NCI-H1436 (cell line): ENCODE measurements around the gene TMEM127.

ENCODE experiments used
- DNase-seq: peaks from one replicate; lab custom pipeline; 2025; lab: John Stamatoyannopoulos, UW

TMEM127 gene

DNA sequence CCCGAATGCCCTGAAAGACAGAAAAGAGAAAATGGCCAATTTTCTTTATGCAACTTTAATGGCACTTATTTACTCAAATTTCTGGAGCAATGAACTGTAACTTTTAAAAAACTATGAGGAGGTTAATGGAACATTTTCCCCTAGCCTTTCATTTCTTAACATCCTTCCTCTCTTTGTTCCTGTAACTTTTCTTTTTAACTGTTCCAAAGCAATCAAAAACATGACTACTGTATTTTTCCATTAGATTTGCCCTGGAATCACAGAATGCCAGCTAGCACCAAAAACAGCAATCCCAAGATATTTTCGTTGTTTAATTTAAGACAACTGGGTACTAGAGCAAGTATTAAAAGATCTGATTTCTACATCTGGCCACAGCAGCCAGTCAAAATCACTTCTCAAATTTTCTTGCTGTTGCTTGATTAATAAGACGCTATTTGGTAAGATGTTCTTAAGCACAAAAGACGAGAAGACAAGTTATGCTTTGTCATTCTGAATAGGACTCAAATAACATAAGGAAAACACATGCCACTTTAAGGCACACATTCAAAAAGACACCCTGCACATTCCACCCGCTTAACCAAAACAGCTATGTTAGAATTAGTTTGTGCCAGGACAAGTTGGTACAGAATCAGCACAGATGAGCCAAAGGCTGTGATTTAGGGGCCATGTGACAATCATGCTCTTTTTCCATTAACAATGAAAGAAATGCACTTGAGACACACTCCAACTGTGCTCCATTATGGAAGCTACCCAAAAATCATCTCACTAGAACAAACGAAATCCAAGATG lies 60.8 kb downstream of the TMEM127 start:
- DNase-seq, result no peak

DNA sequence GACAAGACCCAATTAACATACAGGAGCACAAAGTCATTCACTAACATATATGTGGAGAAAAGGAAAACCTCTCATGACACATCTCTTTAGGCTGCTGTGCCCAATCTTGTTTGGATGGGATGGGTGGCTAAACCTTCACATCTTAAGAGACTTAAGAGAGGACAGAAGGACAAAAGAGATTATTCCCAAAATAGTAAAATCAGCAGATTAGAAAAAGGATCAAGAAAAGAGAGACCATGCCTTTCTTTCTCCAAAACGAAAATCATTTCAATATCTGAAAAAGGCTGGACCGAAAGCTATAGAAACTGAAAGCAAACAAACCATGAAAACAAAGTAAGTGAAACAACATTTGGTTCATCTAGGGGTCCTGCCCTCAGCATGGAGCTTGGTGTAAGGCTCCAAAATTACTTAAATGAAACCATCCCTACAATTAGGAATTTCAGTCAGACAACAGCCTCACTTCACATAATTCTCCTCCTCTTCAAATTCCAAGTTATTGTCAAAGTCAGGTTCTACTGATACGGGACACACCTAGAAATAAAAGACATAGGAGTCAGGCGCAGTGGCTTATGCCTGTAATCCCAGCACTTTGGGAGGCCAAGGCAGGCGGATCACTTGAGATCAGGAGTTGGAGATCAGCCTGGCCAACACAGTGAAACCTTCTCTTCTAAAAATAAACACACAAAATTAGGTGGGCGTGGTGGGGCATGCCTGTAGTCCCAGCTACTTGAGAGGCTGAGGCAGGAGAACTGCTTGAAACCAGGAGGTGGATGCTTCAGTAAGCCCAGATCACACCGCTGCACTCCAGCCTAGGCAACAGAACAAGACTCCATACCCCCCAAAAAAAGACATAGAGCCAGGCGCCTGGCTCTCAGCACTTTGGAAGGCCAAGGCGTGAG lies 62.4 kb downstream of the TMEM127 start:
- no peak for DNase-seq

DNA sequence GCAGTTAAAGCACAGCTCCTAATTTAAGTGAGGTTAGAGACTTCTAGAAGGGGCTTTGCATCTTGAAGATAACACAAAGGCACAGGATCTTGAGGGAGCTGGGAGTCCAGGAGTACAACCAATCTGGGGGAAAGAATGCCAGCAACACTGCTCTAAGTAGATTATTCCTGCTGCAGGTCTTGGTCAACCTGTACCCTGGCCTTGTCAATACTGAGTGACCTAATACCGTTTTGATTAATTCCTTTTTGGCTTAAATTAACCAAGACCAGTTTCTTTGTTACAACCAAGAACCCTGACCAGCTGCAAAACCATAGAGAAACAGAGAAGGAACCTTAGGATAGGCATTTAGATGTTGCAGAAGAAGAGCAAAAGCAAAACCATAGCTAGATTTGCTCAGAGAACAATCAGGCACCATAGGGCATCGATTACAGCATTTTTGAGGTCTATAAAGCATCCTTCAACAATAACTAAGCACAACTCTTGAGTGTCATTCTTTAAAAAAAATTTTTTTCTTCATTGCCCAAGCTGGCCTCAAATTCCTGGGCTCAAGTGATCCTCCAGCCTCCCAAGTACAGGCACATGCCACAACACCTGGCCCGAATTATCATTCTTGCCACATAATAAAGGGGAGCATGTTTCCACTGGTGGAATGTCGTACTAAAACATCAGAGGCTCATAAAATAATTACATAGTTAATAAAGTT lies 63.5 kb downstream of the TMEM127 start:
- DNase-seq, result no peak

DNA sequence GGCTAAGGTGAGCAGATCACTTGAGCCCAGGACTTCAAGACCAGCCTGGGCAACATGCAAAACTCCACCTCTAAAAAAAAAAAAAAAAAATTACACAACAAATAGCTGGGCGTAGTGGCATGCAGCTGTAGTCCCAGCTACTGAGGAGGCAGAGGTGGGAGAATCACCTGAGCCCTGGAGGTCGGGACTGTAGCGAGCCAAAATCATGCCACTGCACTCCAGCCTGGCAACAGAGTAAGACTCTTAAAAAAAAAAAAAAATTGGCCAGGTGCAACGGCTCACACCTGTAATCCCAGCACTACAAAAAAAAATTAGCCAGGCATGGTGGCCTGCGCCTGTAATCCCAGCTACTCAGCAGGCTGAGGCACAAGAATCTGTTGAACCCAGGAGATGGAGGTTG lies 64.5 kb downstream of the TMEM127 start:
- DNase-seq, result no peak

DNA sequence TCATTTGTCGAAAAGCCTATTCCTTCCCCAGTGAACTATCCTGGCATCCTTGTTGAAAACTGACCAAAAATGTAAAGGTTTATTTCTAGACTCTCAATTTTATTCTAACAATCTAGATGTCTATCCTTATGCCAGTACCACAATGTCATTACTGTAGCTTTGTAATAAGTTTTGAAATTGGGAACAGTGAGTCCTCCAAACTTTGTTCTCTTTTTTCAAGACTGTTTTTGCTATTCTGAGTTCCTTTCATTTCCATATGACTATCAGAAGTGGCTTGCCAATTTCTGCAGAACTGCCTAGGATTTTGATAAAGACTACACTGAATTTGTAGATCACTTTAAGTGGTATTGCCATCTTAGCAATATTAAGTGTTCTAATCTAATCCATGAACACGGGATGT lies 66.9 kb downstream of the TMEM127 start:
- no peak for DNase-seq
